Activated naive CD4-positive, alpha-beta T cell (primary cell): ENCODE results near the gene WNT10A.
A peak's percentile ranks its signal among the peaks of the same experiment; 100 is the strongest.
"Not testable (repeated sequence)": the region's sequence is repeated elsewhere in the genome, so short reads cannot be mapped to it uniquely, and the experiment has no call there.

Experiments
- DNase-seq, 4 experiments: peaks; one replicate each; lab custom pipeline; 2025; lab: John Stamatoyannopoulos, UW

WNT10A gene

GRCh38 chr2:218880102-218880858, at the start of gene WNT10A:
Gene WNT10A, plus strand, starts transcription at chr2:218880852. Its CDS starts 144 bp downstream, at chr2:218880996.
- peak; percentile 40 to 82 (median 60) for DNase-seq

DNA sequence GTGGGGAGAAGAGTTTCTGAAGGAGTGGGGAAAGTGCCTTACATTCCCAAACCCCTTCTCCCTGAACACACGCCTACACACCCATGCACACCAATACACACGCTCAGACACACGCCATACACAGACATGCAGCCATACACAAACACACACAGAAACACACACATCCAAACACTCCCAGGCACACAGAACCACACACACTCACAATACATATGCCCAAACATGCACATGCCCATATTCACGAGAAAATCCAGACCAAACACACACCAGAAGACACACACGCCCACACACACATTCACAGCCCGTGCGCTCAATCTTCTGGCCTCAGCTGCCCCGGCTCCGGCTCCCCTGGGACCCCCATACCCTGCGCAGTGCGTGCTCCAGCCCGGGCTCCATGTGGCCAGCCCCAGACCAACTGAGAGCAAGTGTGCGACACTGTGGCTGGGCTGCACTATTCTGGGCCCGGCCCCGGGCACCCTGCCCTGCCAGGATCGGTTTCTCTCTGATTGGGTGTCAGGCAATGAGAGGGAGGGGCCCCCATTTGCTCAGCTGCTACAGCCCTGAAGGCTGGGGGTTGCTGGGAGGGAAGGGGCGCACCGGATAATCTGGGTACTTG, 49.2 kb upstream of the WNT10A start, which contains the start of gene PRKAG3:
Gene PRKAG3 (minus strand): TSS at position 426 of the 613 bp plus-strand sequence.
- no peak for DNase-seq

DNA sequence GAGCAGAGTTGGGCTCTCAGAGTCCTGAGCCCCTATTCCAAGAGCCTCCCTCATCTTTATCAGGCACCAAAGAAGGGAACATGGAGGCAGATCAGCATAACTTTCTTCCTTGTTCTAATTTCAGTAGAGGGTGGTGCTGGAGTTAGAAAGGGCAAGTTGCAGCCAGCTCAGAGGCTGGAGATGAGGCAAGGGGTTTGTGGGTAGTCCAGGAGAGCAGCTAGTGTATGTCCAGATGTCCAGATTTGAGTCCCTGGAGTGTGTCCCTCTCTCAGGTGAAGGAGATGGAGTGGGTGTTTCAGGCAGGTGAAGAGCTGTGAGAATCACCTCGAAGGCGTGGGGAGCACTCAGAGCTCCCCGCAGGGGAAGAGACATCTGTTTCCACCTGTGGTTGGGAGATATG, 48.6 kb upstream of the WNT10A start:
- DNase-seq = no peak

DNA sequence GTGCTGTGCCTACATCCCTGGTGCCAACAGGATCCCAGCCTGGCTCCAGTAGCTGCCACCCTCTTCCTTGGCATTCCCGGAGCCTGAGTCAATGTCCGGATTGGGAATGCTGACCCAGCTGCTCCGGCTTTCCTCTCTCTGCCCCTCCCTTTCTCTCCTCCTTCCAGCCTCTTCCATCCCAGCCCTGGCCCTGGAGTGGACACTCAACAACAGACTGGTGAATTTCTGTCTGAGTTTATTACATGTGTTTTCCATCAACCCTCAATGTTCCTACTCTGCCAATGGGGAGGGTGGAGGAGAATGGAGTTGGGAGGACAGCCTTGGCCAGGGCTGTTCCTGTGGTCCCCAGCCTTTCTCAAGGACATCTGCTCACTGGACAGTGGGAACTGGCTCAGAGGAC, 48.1 kb upstream of the WNT10A start:
- no peak for DNase-seq

DNA sequence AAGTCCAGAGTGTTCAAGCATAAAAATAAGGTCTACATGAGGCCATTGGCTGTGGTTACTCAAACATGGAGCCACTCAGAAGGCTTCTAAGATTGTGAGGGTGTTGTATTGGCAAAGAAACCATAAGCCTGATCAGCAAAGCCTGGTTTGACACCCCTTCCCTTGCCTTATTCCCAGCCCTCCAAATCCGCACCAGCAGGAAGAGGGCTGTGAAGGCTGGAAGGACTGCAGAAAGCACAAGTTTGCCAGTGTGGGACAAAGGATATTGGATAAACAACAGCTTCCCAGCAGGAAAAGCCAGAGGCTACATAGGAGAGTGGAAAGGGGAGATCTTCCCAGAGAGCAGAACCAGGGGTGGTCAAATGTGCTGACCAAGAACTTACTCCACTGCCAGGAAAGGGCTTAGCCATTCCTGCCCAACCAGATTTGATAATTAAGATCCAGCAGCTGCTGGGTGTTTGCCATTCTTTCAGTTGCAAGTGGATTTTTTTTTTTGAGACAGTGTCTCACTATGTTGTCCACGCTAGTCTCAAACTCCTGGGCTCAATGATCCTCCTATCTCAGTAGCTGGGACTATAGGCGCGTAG, 47.5 kb upstream of the WNT10A start:
- no peak for DNase-seq

GRCh38 chr2:218834685-218835084, 46.0 kb upstream of the WNT10A start:
- DNase-seq = no peak

GRCh38 chr2:218837495-218837894, 43.2 kb upstream of the WNT10A start:
- DNase-seq = no peak

DNA sequence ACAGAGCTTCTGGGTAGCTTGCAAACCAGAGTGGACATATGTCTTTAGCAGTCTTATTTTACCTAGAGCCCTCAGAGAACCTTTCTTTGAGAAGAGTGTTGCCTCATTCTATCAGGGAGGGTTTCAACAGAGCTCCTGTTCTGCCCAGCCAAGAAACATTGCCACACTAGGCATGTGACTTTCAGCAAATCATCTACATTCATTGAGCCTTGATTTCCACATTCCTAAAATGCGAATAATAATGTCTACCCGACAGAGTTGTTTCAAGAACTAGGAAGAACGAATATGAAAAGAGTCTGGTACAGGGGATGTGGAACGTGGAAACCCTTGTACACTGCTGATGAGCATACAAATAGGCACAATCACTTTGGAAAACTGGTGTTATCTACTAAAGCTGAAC, 41.2 kb upstream of the WNT10A start:
- no peak for DNase-seq

DNA sequence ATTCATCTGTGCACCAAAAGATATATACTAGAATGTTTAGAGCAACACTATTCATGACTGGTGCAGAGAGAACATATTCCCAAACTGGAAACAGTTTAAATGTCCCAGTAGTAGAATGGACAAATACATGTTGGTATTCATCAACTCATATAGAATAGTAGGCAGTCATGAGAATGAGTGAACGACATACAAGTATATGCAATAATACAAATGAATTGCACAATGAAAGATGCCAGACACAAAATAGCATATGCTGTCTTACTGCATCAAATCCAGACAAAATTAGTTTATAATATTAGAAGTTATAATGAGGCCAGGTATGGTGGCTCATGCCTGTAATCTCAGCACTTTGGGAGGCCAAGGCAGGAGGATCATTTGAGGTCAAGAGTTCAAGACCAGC, 40.8 kb upstream of the WNT10A start:
- no peak for DNase-seq

DNA sequence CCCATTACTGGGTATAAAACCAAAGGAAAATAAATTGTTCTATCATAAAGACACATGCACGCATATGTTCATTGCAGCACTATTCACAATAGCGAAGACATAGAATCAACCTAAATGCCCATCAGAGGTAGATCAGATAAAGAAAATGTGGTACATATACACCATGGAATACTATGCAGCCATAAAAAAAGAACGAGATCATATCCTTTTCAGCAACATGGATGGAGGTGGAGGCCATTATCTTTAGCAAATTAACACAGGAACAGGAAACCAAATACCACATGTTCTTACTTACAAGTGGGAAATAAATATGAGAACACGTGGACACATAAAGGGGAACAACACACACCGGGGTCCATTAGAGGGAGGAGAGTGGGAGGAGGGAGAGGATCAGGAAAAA, 36.3 kb upstream of the WNT10A start:
- DNase-seq = not testable (repeated sequence)

DNA sequence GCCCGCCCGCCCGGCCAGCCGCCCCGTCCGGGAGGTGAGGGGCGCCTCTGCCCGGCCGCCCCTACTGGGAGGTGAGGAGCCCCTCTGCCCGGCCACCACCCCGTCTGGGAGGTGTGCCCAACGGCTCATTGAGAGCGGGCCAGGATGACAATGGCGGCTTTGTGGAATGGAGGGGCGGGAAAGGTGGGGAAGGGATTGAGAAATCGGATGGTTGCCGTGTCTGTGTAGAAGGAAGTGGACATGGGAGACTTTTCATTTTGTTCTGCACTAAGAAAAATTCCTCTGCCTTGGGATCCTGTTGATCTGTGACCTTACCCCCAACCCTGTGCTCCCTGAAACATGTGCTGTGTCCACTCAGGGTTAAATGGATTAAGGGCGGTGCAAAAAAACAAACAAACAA, 33.7 kb upstream of the WNT10A start:
- DNase-seq = not testable (repeated sequence)

- DNase-seq = no peak
Observed at GRCh38 chr2:218849721-218850120, 30.9 kb upstream of the WNT10A start.

DNA sequence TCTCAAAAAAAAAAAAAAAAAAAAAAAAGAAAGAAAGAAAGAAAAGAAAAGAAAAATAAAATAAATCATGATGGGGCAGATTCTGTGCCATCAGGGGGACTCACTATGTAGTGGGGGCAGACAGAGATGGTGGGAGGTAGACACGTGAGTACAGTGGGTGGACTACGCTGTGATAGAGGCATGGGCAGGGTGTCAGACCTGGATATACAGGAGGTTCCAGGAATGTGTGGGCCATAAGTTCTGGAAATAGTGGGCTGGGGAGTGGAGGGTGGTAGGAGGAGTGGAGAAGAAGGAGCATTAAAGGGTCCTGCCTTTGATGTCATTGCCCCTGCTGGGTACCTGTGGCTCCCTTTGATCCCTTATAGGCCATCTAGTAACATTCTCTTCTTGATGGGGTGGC, 29.9 kb upstream of the WNT10A start:
- no peak for DNase-seq

DNA sequence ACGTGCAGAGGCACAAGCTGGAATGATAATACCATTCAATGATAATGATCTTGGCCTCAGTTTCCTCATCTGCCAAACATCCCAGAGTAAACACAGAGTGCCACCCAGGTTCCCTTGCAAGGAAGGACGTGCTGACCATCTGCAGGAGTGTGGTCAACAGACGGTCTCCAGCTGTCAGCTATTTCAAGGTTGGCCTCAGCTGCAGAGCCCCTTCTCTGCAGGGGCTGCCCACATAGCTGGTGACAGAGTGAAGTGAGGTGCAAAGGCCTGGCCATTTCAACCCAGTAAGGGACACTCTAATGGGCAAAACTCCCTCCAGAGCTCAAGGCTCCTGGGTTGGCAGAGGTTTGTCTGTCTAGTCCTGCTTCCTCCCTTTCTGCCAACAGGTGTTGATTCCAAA, 29.4 kb upstream of the WNT10A start:
- DNase-seq = no peak

GRCh38 chr2:218852911-218853667, 27.6 kb upstream of the WNT10A start:
- DNase-seq = peak; percentile 20 to 54 (median 46)

DNA sequence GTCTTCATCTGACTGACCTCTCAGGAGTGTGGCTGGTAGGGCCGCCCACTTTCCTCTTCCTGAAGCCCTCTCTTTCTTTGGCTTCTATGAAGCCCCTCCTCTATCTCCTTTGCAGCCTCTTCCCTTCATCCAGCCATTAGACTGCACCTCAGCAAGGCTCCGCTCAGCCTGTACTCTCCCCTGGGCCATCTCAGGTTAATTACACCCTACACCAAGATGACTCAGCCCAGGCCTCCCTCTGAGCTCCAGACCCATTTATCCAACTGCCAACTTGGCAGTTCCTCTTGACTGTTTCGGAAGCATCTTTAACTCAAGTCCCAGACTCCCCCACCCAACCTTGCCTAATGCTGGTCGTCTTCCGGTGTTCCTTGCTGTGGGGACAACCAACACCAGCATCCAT, 26.9 kb upstream of the WNT10A start:
- no peak for DNase-seq

DNA sequence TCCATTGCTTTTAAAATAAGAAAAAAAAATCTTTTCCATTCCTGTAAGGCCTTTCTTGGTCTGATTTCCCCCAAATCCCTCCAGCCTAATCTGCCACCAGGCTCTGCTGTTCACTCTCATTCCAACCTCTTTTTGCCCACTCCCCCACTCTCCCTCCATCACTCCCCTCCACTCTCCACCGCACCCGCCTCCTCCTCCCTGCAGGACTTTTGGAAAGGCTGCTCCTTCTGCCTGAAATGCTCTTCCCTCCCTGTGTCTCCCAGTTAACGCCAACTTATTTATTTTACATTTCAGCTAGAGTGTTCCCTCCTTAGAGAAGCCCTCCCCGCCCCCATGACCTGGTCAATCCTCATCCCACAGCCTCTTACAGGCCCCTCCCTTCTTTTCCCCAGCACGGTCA, 25.8 kb upstream of the WNT10A start:
- no peak for DNase-seq

GRCh38 chr2:218855305-218856166, 25.1 kb upstream of the WNT10A start:
- DNase-seq = no peak

- DNase-seq = no peak
Observed at GRCh38 chr2:218856167-218856895, 24.3 kb upstream of the WNT10A start.

- no peak for DNase-seq
Observed at GRCh38 chr2:218856896-218857243, 23.8 kb upstream of the WNT10A start.
